HepG2 (cell line): ENCODE measurements around the gene ATAD3C. TPM values are rescaled to one million over a fixed set of nuclear protein-coding genes. Genes with fewer than 3 reads are reported as not detected.

Experiments used
- ATAC-seq: fragments of 200-7000 bp; cut with Tn5 transposase; 3 replicates; pipeline ENCODE4 v1.9.1; 2020; ENCODE audit warnings: mild to moderate bottlenecking, moderate library complexity
- BruUV-seq: library from RNA; stranded (reverse); fragments of 400-500 nt; replicated peaks from 2 replicates; lab custom pipeline; 2021; lab: Mats Ljungman, UMichigan
- CTCF ChIA-PET: fragments of 300-600 bp; formaldehyde crosslinking; extraction: SDS; loops from one replicate; lab custom pipeline; 2021; ENCODE audit warnings: low total read pairs, inconsistent platforms, low intra/inter-chr PET ratio; lab: Yijun Ruan, JAX
- POLR2A ChIA-PET: fragments of 350-600 bp; sonication (Branson Sonifier 250); formaldehyde crosslinking; loops from one replicate; lab custom pipeline; 2020; ENCODE audit warnings: antibody characterized with exemption, inconsistent platforms; lab: Yijun Ruan, JAX
- DNase-seq: peaks from one replicate; pipeline ENCODE4 v3.0.0-alpha.2; 2015; ENCODE audit warnings: low spot score
- FAIRE-seq: peaks from 3 replicates; lab custom pipeline; 2011; peaks lifted over from hg19 to GRCh38; lab: Jason Lieb, UNC
- H2AFZ ChIP-seq: one replicate; pipeline ENCODE4 v1.6.1; 2011; ENCODE audit warnings: low read length, inconsistent platforms
- H3K27ac ChIP-seq: fragments of 300-600 bp; 3 replicates; pipeline ENCODE4 v1.8.0; 2011; ENCODE audit warnings: mixed run types, mild to moderate bottlenecking, mixed read lengths, low read length, inconsistent platforms; ENCODE audit not compliant: insufficient read depth; ENCODE audit errors: extremely low read length
- H3K27me3 ChIP-seq, 2 experiments: fragments of 200-600 bp in 1 of 2; 2 replicates in 1 of 2; 3 replicates in 1 of 2; pipeline versions ENCODE4 v1.6.0 to v1.8.0; 2011; ENCODE audit warnings: low read length in 2 of 2, mild to moderate bottlenecking in 2 of 2, moderate library complexity in 2 of 2, inconsistent platforms in 1 of 2; ENCODE audit not compliant: insufficient read depth in 2 of 2, control insufficient read depth in 1 of 2
- H3K36me3 ChIP-seq, 2 experiments: fragments of 200-600 bp in 1 of 2; replicated peaks in 1 of 2; 2 replicates in 1 of 2; 3 replicates in 1 of 2; pipeline versions ENCODE4 v1.5.1 to v1.8.0; 2011; ENCODE audit warnings: low read length in 2 of 2, inconsistent platforms in 1 of 2; ENCODE audit not compliant: insufficient read depth in 2 of 2, control insufficient read depth in 1 of 2
- H3K4me1 ChIP-seq: 2 replicates; pipeline ENCODE4 v1.5.1; 2012; ENCODE audit warnings: low read length, inconsistent platforms; ENCODE audit not compliant: insufficient read depth
- H3K4me2 ChIP-seq: 2 replicates; pipeline ENCODE4 v1.6.0; 2011; ENCODE audit warnings: low read depth, low read length, inconsistent platforms
- H3K4me3 ChIP-seq, 3 experiments: fragments of 200-600 bp in 1 of 3; sonication (generic), shearing (Covaris generic) in 1 of 3; replicated peaks in 1 of 3; 2 replicates each; pipeline ENCODE4 v1.5.1; 2011 to 2016; ENCODE audit warnings: low read length in 3 of 3, inconsistent platforms in 2 of 3, low read depth in 2 of 3, mild to moderate bottlenecking in 2 of 3, control low read depth in 1 of 3, mixed read lengths in 1 of 3; ENCODE audit not compliant: insufficient read depth in 1 of 3
- H3K79me2 ChIP-seq: one replicate; pipeline ENCODE4 v1.6.1; 2011; ENCODE audit warnings: low read length, inconsistent platforms; ENCODE audit not compliant: insufficient read depth
- H3K9ac ChIP-seq: 2 replicates; pipeline ENCODE4 v1.6.0; 2011; ENCODE audit warnings: mild to moderate bottlenecking, low read depth, low read length, inconsistent platforms; ENCODE audit not compliant: insufficient read depth
- H3K9me3 ChIP-seq: 2 replicates; pipeline ENCODE4 v1.5.1; 2012; ENCODE audit warnings: mild to moderate bottlenecking, low read length
- H4K20me1 ChIP-seq: 2 replicates; pipeline ENCODE4 v1.6.0; 2011; ENCODE audit warnings: inconsistent platforms, mild to moderate bottlenecking, low read length, moderate library complexity; ENCODE audit not compliant: insufficient read depth
- CBX5 ChIP-seq: sonication (generic); formaldehyde crosslinking; IDR thresholded peaks from 2 replicates; pipeline ENCODE4 v1.4.0; 2020; ENCODE audit warnings: missing genetic modification reagents, borderline replicate concordance
- CEBPG ChIP-seq: IDR thresholded peaks from 2 replicates; pipeline ENCODE4 v1.6.1; 2016
- DNMT3B ChIP-seq: conservative IDR thresholded peaks from 2 replicates; pipeline ENCODE4 v1.6.1; 2016; ENCODE audit warnings: missing biosample characterization, control low read depth
- HNF4A ChIP-seq: sonication (generic); formaldehyde crosslinking; IDR thresholded peaks from 2 replicates; pipeline ENCODE4 v1.4.0; 2020; ENCODE audit warnings: missing genetic modification reagents
- HOXA9 ChIP-seq: sonication (generic); formaldehyde crosslinking; IDR thresholded peaks from 2 replicates; pipeline ENCODE4 v1.8.1; 2022; ENCODE audit warnings: missing genetic modification reagents, mild to moderate bottlenecking, moderate library complexity, borderline replicate concordance
- NRL ChIP-seq: sonication (generic); formaldehyde crosslinking; IDR thresholded peaks from 2 replicates; pipeline ENCODE4 v1.5.0; 2020; ENCODE audit warnings: missing genetic modification reagents, mild to moderate bottlenecking, moderate library complexity, borderline replicate concordance
- SCMH1 ChIP-seq: sonication (generic); formaldehyde crosslinking; IDR thresholded peaks from 2 replicates; pipeline ENCODE4 v1.9.0; 2021; ENCODE audit warnings: missing genetic modification reagents, mild to moderate bottlenecking, borderline replicate concordance
- ZBTB7A ChIP-seq: sonication (generic); formaldehyde crosslinking; IDR thresholded peaks from 2 replicates; pipeline ENCODE4 v1.8.0; 2022; ENCODE audit warnings: mild to moderate bottlenecking, missing genetic modification reagents
- ZNF3 ChIP-seq: IDR thresholded peaks from 2 replicates; pipeline ENCODE4 v1.7.0; 2017; ENCODE audit warnings: inconsistent platforms
- ZNF616 ChIP-seq: sonication (generic); formaldehyde crosslinking; IDR thresholded peaks from 2 replicates; pipeline ENCODE4 v1.5.0; 2020; ENCODE audit warnings: low read depth, mild to moderate bottlenecking, missing genetic modification reagents
- ZNF788 ChIP-seq: sonication (generic); formaldehyde crosslinking; IDR thresholded peaks from 2 replicates; pipeline ENCODE4 v1.5.0; 2020; ENCODE audit warnings: mild to moderate bottlenecking, missing genetic modification reagents, borderline replicate concordance
- ZZZ3 ChIP-seq: sonication (generic); formaldehyde crosslinking; IDR thresholded peaks from 2 replicates; pipeline ENCODE4 v1.4.0; 2020; ENCODE audit warnings: missing genetic modification reagents, mild to moderate bottlenecking, borderline replicate concordance
- WGBS: methylation state at CpG from one replicate; pipeline ENCODE4 v1.1.6; 2017; ENCODE audit warnings: low lambda C conversion rate; 5-methylcytosine and 5-hydroxymethylcytosine counted together
- in situ Hi-C: cut with HindIII; loops from 2 replicates; pipeline ENCODE4 v1.10.0; 2017; ENCODE audit warnings: low pct_unique_long_range_greater_than_20kb; ENCODE audit not compliant: extremely low pct_ligation_motif_present
- intact Hi-C: fragments of 100-400 bp; cut with micrococcal nuclease; formaldehyde crosslinking; loops from one replicate; pipeline ENCODE4 v1.10.0; 2022; ENCODE audit not compliant: unreplicated experiment
- polyA plus RNA-seq, 8 experiments: library from polyadenylated mRNA; depleted of rRNA in 3 of 8; stranded (reverse) in 7 of 8; unstranded in 1 of 8; fragments of >200 nt; fragmentation: Illumina TruSeq in 4 of 8; extraction: Trizol in 4 of 8; gene quantifications; 2 replicates each; pipeline versions ENCODE4 v1.2.1 to v1.2.3, GENCODE V29; 2011 to 2016; ENCODE audit warnings: low read depth in 4 of 8, missing spikeins in 1 of 8, mixed read lengths in 1 of 8; ENCODE audit not compliant: insufficient read depth in 1 of 8
- total RNA-seq, 5 experiments: library from RNA; depleted of rRNA; stranded (reverse); fragments of >200 nt; fragmentation: Illumina TruSeq; extraction: Trizol; gene quantifications; 2 replicates each; pipeline ENCODE4 v1.2.3, GENCODE V29; 2016; ENCODE audit warnings: low read depth in 1 of 5
- TF ChIP-seq, protein P1 (sequence below): sonication (generic); formaldehyde crosslinking; IDR thresholded peaks from 2 replicates; pipeline ENCODE4 v1.5.0; 2020; ENCODE audit warnings: mild to moderate bottlenecking, missing genetic modification reagents
- TF ChIP-seq, protein P2 (sequence below): sonication (generic); formaldehyde crosslinking; IDR thresholded peaks from 2 replicates; pipeline ENCODE4 v1.4.0; 2020; ENCODE audit warnings: missing genetic modification reagents, borderline replicate concordance
- TF ChIP-seq, protein P3 (sequence below): IDR thresholded peaks from 2 replicates; pipeline ENCODE4 v1.6.1; 2018; ENCODE audit warnings: missing genetic modification reagents, mild to moderate bottlenecking, missing compliant biosample characterization
- TF ChIP-seq, protein P4 (sequence below): sonication (generic); formaldehyde crosslinking; IDR thresholded peaks from 2 replicates; pipeline ENCODE4 v1.8.1; 2023; ENCODE audit warnings: mild to moderate bottlenecking, moderate library complexity, missing genetic modification reagents
- TF ChIP-seq, protein P5 (sequence below): sonication (generic); formaldehyde crosslinking; IDR thresholded peaks from 2 replicates; pipeline ENCODE4 v1.4.0; 2020; ENCODE audit warnings: mild to moderate bottlenecking, low read depth, missing genetic modification reagents

The ATAD3C gene
- total and polyA plus RNA-seq, 2 of the 13 experiments (the other 11 are each of a cell fraction or from before 2014, with no cell fraction given), result 2.4 to 3.2 TPM

DNA sequence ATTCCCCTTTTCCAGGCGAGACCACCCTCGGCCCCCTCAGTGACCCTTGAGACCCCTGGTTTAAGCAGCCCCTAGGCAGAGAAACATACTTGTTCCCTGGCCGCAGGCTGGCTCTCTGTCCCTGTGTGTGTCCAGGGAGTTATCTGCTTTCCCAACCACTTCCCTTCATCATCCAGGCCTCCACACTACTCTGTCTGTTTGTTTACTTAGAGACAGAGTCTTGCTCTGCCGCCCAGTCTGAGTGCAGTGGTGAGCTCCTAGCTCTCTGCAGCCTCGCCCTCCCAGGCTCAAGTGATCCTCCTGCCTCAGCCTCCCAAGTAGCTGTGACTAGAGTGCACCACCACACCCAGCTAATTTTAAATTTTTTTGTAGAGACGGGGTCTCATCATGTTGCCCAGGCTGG is 19.8 kb upstream of the ATAD3C start:
- peak; percentile 81 for FAIRE-seq
- WGBS, result 10% methylated on average over 6 of the region's 6 CpGs
- H3K27ac ChIP-seq, result peak overlapping the region; percentile 94
- in situ Hi-C loops, result no loop called here
- no peaks in the 10 kb centered on the region for H3K27me3 ChIP-seq
- peak; percentile 71 for DNase-seq
- peaks cover 4% of the 10 kb centered on the region for H3K79me2 ChIP-seq
- no peak overlapping the region for H2AFZ ChIP-seq
- intact Hi-C loops, result no loop called here
- CTCF ChIA-PET, result interaction anchor here (1.4 kb wide), 1 partner anchor 11 kb away, joined by 10 read pairs; no protein-coding TSS in a partner anchor
- H3K9me3 ChIP-seq, result no peaks in the 10 kb centered on the region
- peak overlapping the region; percentile 89 for H3K4me2 ChIP-seq
- H3K4me3 ChIP-seq, result peak overlapping the region in 2 of 3 experiments; percentile 79 to 88; a peak in 3 of 6 replicates
- H3K9ac ChIP-seq, result 0 out of 2 replicates have a peak overlapping the region, but pooled peaks have one; percentile 88
- ATAC-seq, result no peak; the same call in 2 of the 3 replicates
- peaks cover 52% of the 10 kb centered on the region for H3K4me1 ChIP-seq
- POLR2A ChIA-PET, result interaction anchor here (1.3 to 11.0 kb wide), 8 partner anchors 9 to 125 kb away, joined by 3 to 355 read pairs (median 28); partner anchors contain the start of genes ANKRD65, CCNL2 and MRPL20
- no TSS peak for BruUV-seq
- H4K20me1 ChIP-seq, result no peaks in the 10 kb centered on the region
- no peaks in the 10 kb centered on the region for H3K36me3 ChIP-seq
- no peak for TF ChIP-seq ZZZ3 (CRISPR knock-in tag)
- no peak for TF ChIP-seq ZNF788 (CRISPR knock-in tag)
- TF ChIP-seq ZBTB7A (CRISPR knock-in tag), result peak; percentile 23; the same call in 1 of the 2 replicates
- no peak for TF ChIP-seq NRL (CRISPR knock-in tag)
- 0 out of 2 replicates have a peak, but pooled peaks have one; percentile 68 for TF ChIP-seq ZNF3 (CRISPR knock-in tag)
- TF ChIP-seq, protein P1, sequence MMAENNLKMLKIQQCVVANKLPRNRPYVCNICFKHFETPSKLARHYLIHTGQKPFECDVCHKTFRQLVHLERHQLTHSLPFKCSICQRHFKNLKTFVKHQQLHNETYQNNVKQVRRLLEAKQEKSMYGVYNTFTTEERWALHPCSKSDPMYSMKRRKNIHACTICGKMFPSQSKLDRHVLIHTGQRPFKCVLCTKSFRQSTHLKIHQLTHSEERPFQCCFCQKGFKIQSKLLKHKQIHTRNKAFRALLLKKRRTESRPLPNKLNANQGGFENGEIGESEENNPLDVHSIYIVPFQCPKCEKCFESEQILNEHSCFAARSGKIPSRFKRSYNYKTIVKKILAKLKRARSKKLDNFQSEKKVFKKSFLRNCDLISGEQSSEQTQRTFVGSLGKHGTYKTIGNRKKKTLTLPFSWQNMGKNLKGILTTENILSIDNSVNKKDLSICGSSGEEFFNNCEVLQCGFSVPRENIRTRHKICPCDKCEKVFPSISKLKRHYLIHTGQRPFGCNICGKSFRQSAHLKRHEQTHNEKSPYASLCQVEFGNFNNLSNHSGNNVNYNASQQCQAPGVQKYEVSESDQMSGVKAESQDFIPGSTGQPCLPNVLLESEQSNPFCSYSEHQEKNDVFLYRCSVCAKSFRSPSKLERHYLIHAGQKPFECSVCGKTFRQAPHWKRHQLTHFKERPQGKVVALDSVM (CRISPR knock-in tag), result peak; percentile 100
- TF ChIP-seq, protein P2, sequence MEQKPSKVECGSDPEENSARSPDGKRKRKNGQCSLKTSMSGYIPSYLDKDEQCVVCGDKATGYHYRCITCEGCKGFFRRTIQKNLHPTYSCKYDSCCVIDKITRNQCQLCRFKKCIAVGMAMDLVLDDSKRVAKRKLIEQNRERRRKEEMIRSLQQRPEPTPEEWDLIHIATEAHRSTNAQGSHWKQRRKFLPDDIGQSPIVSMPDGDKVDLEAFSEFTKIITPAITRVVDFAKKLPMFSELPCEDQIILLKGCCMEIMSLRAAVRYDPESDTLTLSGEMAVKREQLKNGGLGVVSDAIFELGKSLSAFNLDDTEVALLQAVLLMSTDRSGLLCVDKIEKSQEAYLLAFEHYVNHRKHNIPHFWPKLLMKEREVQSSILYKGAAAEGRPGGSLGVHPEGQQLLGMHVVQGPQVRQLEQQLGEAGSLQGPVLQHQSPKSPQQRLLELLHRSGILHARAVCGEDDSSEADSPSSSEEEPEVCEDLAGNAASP (CRISPR knock-in tag), result no peak
- TF ChIP-seq, protein P3, sequence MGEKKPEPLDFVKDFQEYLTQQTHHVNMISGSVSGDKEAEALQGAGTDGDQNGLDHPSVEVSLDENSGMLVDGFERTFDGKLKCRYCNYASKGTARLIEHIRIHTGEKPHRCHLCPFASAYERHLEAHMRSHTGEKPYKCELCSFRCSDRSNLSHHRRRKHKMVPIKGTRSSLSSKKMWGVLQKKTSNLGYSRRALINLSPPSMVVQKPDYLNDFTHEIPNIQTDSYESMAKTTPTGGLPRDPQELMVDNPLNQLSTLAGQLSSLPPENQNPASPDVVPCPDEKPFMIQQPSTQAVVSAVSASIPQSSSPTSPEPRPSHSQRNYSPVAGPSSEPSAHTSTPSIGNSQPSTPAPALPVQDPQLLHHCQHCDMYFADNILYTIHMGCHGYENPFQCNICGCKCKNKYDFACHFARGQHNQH (CRISPR knock-in tag), result no peak
- TF ChIP-seq CBX5 (CRISPR knock-in tag), result peak; percentile 53; the same call in 1 of the 2 replicates
- TF ChIP-seq, protein P4, sequence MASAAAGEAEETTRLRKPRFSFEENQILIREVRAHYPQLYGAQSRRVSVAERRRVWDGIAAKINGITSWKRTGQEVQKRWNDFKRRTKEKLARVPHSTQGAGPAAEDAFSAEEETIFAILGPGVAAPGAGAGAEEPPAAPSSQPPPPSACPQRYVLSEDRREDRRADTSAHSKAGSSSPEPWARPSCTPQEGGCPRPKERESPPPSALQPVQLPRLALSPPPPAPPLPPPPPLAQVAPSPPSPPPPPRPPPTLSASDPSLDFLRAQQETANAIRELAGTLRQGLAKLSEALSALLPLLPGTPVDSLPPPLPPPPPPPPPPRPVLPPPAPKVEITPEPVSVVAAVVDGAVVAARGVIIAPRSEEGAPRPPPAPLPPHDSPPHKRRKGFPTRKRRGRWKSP (CRISPR knock-in tag), result no peak
- TF ChIP-seq CEBPG, result peak; percentile 28; the same call in 1 of the 2 replicates
- TF ChIP-seq, protein P5, sequence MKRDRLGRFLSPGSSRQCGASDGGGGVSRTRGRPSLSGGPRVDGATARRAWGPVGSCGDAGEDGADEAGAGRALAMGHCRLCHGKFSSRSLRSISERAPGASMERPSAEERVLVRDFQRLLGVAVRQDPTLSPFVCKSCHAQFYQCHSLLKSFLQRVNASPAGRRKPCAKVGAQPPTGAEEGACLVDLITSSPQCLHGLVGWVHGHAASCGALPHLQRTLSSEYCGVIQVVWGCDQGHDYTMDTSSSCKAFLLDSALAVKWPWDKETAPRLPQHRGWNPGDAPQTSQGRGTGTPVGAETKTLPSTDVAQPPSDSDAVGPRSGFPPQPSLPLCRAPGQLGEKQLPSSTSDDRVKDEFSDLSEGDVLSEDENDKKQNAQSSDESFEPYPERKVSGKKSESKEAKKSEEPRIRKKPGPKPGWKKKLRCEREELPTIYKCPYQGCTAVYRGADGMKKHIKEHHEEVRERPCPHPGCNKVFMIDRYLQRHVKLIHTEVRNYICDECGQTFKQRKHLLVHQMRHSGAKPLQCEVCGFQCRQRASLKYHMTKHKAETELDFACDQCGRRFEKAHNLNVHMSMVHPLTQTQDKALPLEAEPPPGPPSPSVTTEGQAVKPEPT (CRISPR knock-in tag), result no peak
- no peak for TF ChIP-seq HNF4A
- TF ChIP-seq HOXA9, result no peak
- TF ChIP-seq ZNF616 (CRISPR knock-in tag), result no peak
- no peak for TF ChIP-seq DNMT3B (CRISPR knock-in tag)
- TF ChIP-seq SCMH1, result no peak
